GM15510 (cell line): ENCODE data around the gene HIF3A.

ENCODE experiments used
- POLR2A ChIP-seq: IDR thresholded peaks from 3 replicates; pipeline ENCODE4 v1.6.1; 2011; ENCODE audit warnings: borderline replicate concordance; ENCODE audit not compliant: insufficient read length; ENCODE audit errors: extremely low read depth

The HIF3A gene

GRCh38 chr19:46383171-46383815 is 86.5 kb downstream of the HIF3A start:
- no peak for TF ChIP-seq POLR2A

DNA sequence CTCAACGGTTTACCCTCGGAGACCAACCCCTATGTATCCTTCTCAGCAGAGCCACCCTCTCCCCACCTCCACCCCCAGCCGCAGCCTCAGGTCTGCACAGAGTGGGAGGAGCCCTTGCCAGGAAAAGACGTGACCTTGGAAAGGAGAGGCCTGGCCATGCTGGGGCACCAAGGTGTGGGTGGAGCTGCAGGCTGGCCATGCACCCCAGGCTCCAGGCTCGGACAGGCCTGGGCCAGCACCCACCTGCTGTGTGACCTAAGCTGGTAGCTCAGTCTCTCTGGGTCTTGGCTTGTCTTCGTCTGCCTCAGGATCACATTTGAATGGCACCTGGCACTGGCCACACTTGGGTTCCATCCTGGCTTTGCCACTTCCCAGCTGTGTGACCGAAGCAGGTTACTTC is 87.0 kb downstream of the HIF3A start:
- no peak for TF ChIP-seq POLR2A

DNA sequence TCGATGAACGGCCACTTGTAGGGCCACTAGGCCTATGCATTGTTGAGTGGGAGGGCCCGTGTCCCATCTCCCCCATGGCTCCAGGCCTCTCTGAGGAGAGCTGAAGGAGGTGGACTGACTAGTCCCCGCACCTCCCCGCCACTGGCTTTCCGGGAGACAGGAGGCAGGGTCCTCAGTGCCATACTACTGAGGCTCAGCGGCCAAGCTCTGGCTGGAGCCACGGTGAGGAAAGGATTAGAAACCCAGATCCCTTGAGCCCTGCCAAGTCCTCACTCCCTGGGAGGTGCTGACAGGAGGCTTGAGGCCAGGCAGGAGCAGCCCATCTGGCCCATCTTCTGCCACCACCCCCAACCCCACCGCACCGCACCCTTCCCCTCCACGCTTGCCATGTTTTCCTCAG is 87.6 kb downstream of the HIF3A start:
- no peak for TF ChIP-seq POLR2A

GRCh38 chr19:46385636-46386035 is 88.8 kb downstream of the HIF3A start:
- TF ChIP-seq POLR2A: no peak

DNA sequence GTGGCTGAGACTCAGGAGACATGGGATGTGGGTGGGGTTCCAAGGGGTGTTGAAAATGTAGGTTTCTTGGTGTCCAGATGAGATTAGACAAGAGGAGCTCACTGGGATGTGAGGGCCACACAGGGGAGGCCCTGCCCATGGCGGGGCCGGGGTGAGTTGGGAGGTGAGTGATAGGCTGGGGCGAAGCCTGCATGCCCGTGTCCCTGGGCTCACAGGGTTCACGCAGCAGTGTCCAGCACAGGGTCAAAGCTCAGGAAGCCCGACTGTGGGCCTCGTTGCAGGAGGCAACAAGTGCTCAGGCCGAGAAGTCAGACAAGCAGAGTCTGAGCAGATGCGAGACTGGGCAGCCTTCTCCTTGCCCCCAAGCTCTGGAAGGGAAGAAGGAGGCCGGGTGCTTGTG is 89.3 kb downstream of the HIF3A start:
- no peak for TF ChIP-seq POLR2A

DNA sequence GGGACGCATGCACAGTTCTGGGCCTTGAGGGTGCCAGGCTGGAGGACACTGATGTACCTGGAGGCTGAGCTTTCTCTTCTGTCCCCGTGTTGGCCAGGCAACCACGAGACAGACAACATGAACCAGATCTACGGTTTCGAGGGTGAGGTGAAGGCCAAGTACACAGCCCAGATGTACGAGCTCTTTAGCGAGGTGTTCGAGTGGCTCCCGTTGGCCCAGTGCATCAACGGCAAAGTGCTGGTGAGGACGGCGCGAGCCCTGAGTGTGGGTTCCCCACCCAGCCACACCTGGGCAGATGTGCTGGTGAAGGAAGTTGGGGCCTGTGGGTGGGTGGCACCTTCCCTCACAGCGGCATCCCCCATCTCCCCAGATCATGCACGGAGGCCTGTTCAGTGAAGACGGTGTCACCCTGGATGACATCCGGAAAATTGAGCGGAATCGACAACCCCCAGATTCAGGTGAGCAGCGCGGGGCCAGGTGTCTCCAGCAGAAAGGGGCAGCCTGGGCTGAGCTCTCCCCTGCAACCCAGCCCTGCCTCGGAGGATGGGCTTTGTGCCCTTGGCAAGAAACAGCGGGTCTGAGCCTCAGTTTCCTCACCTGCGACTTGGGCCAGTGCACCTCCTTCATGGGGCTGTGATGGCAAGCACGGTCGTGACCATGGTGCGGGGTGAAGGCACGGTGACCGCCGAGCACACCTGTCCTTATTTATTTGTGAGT is 90.3 kb downstream of the HIF3A start:
- no peak for TF ChIP-seq POLR2A

DNA sequence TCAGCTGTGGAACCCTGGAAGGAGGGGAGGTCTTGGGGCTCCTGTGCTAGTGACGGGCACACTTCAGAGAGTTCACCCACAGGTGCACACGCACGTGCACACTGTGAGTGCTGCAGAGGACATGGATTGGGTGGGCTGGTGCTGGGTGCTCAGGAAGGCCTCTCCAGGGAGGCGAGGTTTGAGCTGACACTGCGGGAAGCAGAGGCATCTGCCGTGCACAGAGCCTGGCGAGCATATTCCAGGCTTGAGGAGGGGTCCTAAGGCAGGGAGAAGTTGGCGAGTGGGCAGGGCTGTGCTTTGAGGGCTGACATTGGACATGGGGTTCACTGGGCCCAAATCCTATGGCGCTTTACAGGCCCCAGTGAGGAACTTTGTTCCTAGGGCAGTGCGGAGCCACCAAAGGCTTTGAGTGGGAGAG is 90.9 kb downstream of the HIF3A start:
- no peak for TF ChIP-seq POLR2A

- TF ChIP-seq POLR2A: no peak
Measured at GRCh38 chr19:46388311-46389095, 91.7 kb downstream of the HIF3A start.

DNA sequence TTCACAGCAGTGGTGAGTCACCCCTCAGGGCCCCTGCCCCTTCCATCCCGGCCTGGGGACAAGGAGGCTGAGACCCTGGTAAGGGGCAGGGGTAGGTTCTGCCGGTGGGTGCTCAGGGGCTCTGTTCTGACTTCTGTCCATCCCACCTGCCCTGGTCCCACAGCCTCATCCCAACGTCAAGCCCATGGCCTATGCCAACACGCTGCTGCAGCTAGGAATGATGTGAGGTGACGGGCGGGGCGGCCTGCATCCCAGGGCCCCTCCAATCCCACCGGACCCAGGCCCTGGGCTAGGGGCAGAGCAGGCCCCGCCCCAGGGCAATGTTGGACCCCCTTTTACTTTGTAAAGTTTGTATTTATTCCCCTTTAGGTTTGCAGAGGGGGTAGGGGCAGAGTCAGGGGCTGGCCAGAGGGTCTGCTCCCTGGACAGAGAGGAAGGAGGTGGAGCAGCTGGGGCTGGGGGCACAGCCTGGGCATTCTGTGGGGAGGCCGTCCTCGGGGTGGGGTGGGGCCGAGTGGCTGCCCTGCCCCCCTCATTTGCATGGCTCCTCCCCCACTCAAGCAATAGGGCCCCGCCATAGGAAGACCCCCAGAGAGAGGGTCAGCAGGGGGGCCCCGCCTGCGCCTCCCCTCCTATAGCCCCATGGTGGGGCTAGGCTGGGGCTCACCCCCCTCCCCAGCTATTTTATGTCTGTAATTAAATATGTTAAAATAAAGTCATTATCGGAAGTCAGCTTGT is 93.4 kb downstream of the HIF3A start:
- no peak for TF ChIP-seq POLR2A

DNA sequence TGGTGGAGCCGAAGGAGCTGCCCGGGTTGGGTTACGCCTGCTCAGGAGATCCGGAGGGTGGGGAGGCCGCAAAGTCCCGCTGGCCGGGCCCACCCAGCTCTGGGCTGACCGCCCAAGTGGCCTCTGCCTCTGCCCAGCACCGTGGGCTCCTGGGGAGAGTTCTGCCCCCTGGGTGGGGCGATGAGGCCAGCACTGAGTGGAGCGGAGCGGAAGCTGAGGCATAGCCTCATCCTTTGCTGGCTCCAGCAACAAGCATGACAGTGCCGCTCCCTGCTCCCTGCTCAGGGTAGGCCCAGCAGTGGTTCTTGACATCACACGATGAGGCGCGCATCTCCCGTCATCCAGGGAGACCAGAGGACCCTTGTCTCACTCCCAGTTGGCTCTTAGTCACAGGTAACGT is 94.0 kb downstream of the HIF3A start:
- TF ChIP-seq POLR2A: no peak

- no peak for TF ChIP-seq POLR2A
Measured at GRCh38 chr19:46391296-46392251, 94.7 kb downstream of the HIF3A start.

DNA sequence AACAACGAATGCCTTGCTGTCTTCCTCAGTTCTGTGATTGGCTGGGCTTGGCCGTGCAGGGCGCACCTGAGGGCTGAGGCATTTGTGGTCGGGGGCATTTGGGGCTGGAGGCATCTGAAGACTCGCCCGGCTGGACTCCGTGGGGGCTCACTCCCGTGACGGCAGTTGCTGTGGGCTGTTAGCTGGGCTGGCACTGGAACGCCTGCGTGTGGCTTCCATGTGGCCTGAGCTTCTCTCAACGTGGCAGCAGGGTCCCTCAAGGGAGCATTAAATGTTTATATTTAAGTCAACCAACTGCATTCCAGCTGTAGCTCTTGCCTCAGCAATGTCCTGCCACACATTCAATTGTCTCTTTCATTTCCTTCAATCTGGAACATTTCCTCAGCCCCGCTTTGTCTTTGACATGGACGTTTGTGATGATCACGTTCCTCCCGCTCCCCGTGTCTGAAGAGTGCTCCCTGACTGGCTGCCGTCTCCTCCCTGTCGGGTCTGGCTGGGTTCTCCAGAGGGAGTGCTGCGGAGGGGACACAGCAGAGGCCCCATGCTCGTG is 95.5 kb downstream of the HIF3A start:
- no peak for TF ChIP-seq POLR2A

GRCh38 chr19:46392837-46393236 is 96.0 kb downstream of the HIF3A start:
- no peak for TF ChIP-seq POLR2A
